Activated naive CD4-positive, alpha-beta T cell treated with anti-CD3 and anti-CD28 coated beads, Interleukin-2, amount 50 U/mL, for 16 hours (primary cell): ENCODE data around the gene PTER.

ENCODE experiments used
- DNase-seq: peaks from one replicate; pipeline ENCODE4 v3.0.0-alpha.2; 2020

PTER gene

GRCh38 chr10:16472828-16473227, 36.0 kb downstream of the PTER start:
- DNase-seq, result no peak

- no peak for DNase-seq
Observed at GRCh38 chr10:16477757-16478156, 40.9 kb downstream of the PTER start.

- DNase-seq, result no peak
Observed at GRCh38 chr10:16478801-16479200, 42.0 kb downstream of the PTER start.

- no peak for DNase-seq
Observed at GRCh38 chr10:16481052-16481728, 44.4 kb downstream of the PTER start.

GRCh38 chr10:16483241-16483917, 46.6 kb downstream of the PTER start:
- no peak for DNase-seq

- no peak for DNase-seq
Observed at GRCh38 chr10:16490511-16490910, 53.7 kb downstream of the PTER start.

- no peak for DNase-seq
Observed at GRCh38 chr10:16491933-16492332, 55.1 kb downstream of the PTER start.

- no peak for DNase-seq
Observed at GRCh38 chr10:16493884-16494536, 57.2 kb downstream of the PTER start.

GRCh38 chr10:16497911-16498310, 61.1 kb downstream of the PTER start:
- DNase-seq, result no peak

GRCh38 chr10:16505161-16505560, 68.4 kb downstream of the PTER start:
- DNase-seq, result no peak

GRCh38 chr10:16509996-16510395, 73.2 kb downstream of the PTER start:
- DNase-seq, result no peak

GRCh38 chr10:16510843-16511242, 74.0 kb downstream of the PTER start:
- no peak for DNase-seq

- DNase-seq, result no peak
Observed at GRCh38 chr10:16518822-16519221, 82.0 kb downstream of the PTER start.

- no peak for DNase-seq
Observed at GRCh38 chr10:16519250-16519907, 82.6 kb downstream of the PTER start.

- peak; percentile 17 for DNase-seq
Observed at GRCh38 chr10:16519908-16520861, 83.4 kb downstream of the PTER start.

- DNase-seq, result peak; percentile 11
Observed at GRCh38 chr10:16520900-16521299, 84.1 kb downstream of the PTER start.

- peak; percentile 19 for DNase-seq
Observed at GRCh38 chr10:16521311-16522016, 84.7 kb downstream of the PTER start, which contains the start of gene C1QL3. Gene C1QL3 (minus strand): TSS chr10:16521879. CDS start chr10:16521065, 814 bp downstream.

- no peak for DNase-seq
Observed at GRCh38 chr10:16527452-16527851, 90.6 kb downstream of the PTER start.

- no peak for DNase-seq
Observed at GRCh38 chr10:16529853-16530252, 93.0 kb downstream of the PTER start.

GRCh38 chr10:16536155-16536554, 99.3 kb downstream of the PTER start:
- no peak for DNase-seq

- DNase-seq, result no peak
Observed at GRCh38 chr10:16544099-16544498, 107.3 kb downstream of the PTER start.

- no peak for DNase-seq
Observed at GRCh38 chr10:16544591-16544990, 107.8 kb downstream of the PTER start.
